NT2/D1 (cell line): ENCODE results near the gene ADGRL3.
"Not testable (repeated sequence)": the region's sequence is repeated elsewhere in the genome, so short reads cannot be mapped to it uniquely, and the experiment has no call there.

Experiments
- DNase-seq: peaks from one replicate; pipeline ENCODE4 v3.0.0-alpha.2; 2011; ENCODE audit warnings: low read depth, low spot score
- H3K27me3 ChIP-seq: 2 replicates; pipeline ENCODE4 v1.6.0; 2011; ENCODE audit warnings: mild to moderate bottlenecking; ENCODE audit not compliant: insufficient read length, insufficient read depth
- H3K36me3 ChIP-seq: 2 replicates; pipeline ENCODE4 v1.6.1; 2011; ENCODE audit warnings: mild to moderate bottlenecking, low read length, mixed read lengths; ENCODE audit not compliant: insufficient read depth, insufficient read length
- H3K4me1 ChIP-seq: 2 replicates; pipeline ENCODE4 v1.5.1; 2011; ENCODE audit not compliant: insufficient read depth, insufficient read length
- H3K4me3 ChIP-seq: 2 replicates; pipeline ENCODE4 v1.5.1; 2011; ENCODE audit warnings: low read depth; ENCODE audit not compliant: insufficient read length
- H3K9ac ChIP-seq: 2 replicates; pipeline ENCODE4 v1.6.0; 2011; ENCODE audit warnings: low read depth; ENCODE audit not compliant: insufficient read length
- H3K9me3 ChIP-seq: 2 replicates; pipeline ENCODE4 v1.5.1; 2011; ENCODE audit warnings: mild to moderate bottlenecking, low read length; ENCODE audit not compliant: insufficient read depth
- SUZ12 ChIP-seq: IDR thresholded peaks from 2 replicates; pipeline ENCODE4 v1.6.1; 2011; ENCODE audit not compliant: insufficient read length, insufficient read depth; ENCODE audit errors: extremely low read depth
- YY1 ChIP-seq: IDR thresholded peaks from 2 replicates; pipeline ENCODE4 v1.6.1; 2011; ENCODE audit not compliant: insufficient read length, insufficient read depth
- ZNF274 ChIP-seq: IDR thresholded peaks from 2 replicates; pipeline ENCODE4 v1.6.1; 2011; ENCODE audit warnings: mild to moderate bottlenecking, low read depth, low read length

The ADGRL3 gene

GRCh38 chr4:61628727-61629126, 428.6 kb downstream of the ADGRL3 start:
- no peaks in the 10 kb centered on the region for H3K36me3 ChIP-seq
- TF ChIP-seq SUZ12, result no peak
- TF ChIP-seq ZNF274, result no peak
- no peak for TF ChIP-seq YY1
- DNase-seq, result no peak

GRCh38 chr4:61630548-61630947, 430.4 kb downstream of the ADGRL3 start:
- Histone ChIP-seq H3K36me3 (no peaks in the 10 kb centered on the region), H3K9ac (no peak overlapping the region), H3K4me1 (no peaks in the 10 kb centered on the region), H3K4me3 (no peak overlapping the region), H3K9me3 (no peaks in the 10 kb centered on the region), H3K27me3 (no peaks in the 10 kb centered on the region)
- no peak for DNase-seq
- TF ChIP-seq SUZ12 (no peak), ZNF274 (no peak), YY1 (no peak)

More at GRCh38 chr4:61628727-61629126, 428.6 kb downstream of the ADGRL3 start:
- no peak overlapping the region for H3K9ac ChIP-seq
- no peak overlapping the region for H3K4me3 ChIP-seq
- no peaks in the 10 kb centered on the region for H3K9me3 ChIP-seq
- no peaks in the 10 kb centered on the region for H3K27me3 ChIP-seq
- H3K4me1 ChIP-seq, result no peaks in the 10 kb centered on the region

GRCh38 chr4:61638591-61638990, 438.5 kb downstream of the ADGRL3 start:
- no peak overlapping the region for H3K4me3 ChIP-seq
- H3K4me1 ChIP-seq, result no peaks in the 10 kb centered on the region
- H3K9me3 ChIP-seq, result no peaks in the 10 kb centered on the region
- no peaks in the 10 kb centered on the region for H3K27me3 ChIP-seq
- TF ChIP-seq ZNF274 (no peak), SUZ12 (no peak), YY1 (no peak)
- no peak overlapping the region for H3K9ac ChIP-seq
- H3K36me3 ChIP-seq, result no peaks in the 10 kb centered on the region
- no peak for DNase-seq

GRCh38 chr4:61646746-61647350, 446.7 kb downstream of the ADGRL3 start:
- not testable (repeated sequence) for H3K4me3 ChIP-seq, H3K9ac ChIP-seq, H3K36me3 ChIP-seq, H3K9me3 ChIP-seq, H3K27me3 ChIP-seq, DNase-seq, H3K4me1 ChIP-seq

GRCh38 chr4:61648264-61648663, 448.1 kb downstream of the ADGRL3 start:
- Histone ChIP-seq H3K9me3 (no peaks in the 10 kb centered on the region), H3K27me3 (no peaks in the 10 kb centered on the region), H3K9ac (no peak overlapping the region), H3K4me1 (no peaks in the 10 kb centered on the region), H3K4me3 (no peak overlapping the region), H3K36me3 (no peaks in the 10 kb centered on the region)
- TF ChIP-seq SUZ12 (no peak), ZNF274 (no peak), YY1 (no peak)
- DNase-seq, result no peak

- H3K9me3 ChIP-seq, result peaks cover 1% of the 10 kb centered on the region; the same call in 1 of the 2 replicates
- H3K36me3 ChIP-seq, result no peaks in the 10 kb centered on the region
- no peak overlapping the region for H3K4me3 ChIP-seq
- H3K4me1 ChIP-seq, result no peaks in the 10 kb centered on the region
- no peaks in the 10 kb centered on the region for H3K27me3 ChIP-seq
- no peak for DNase-seq
- H3K9ac ChIP-seq, result no peak overlapping the region
- TF ChIP-seq YY1 (no peak), SUZ12 (no peak), ZNF274 (no peak)
Measured at GRCh38 chr4:61657016-61657415, 456.9 kb downstream of the ADGRL3 start.

GRCh38 chr4:61661960-61662359, 461.8 kb downstream of the ADGRL3 start:
- no peaks in the 10 kb centered on the region for H3K27me3 ChIP-seq
- H3K4me1 ChIP-seq, result no peaks in the 10 kb centered on the region
- no peaks in the 10 kb centered on the region for H3K36me3 ChIP-seq
- H3K4me3 ChIP-seq, result no peak overlapping the region
- H3K9ac ChIP-seq, result no peak overlapping the region
- no peak for DNase-seq
- H3K9me3 ChIP-seq, result peaks cover 16% of the 10 kb centered on the region; the same call in 1 of the 2 replicates
- TF ChIP-seq ZNF274 (no peak), YY1 (no peak), SUZ12 (no peak)
